Neural progenitor cell (in vitro differentiated cells): ENCODE data around the gene KIF12. TPM values are rescaled to one million over a fixed set of nuclear protein-coding genes. Genes with fewer than 3 reads are reported as not detected.

Experiments used
- DNase-seq: peaks from one replicate; pipeline ENCODE4 v3.0.0-alpha.2; 2016; ENCODE audit warnings: low spot score
- H2AFZ ChIP-seq: fragments of 200-600 bp; sonication (generic); replicated peaks from 2 replicates; pipeline ENCODE4 v1.6.1; 2016; ENCODE audit warnings: antibody characterized with exemption
- H3F3A ChIP-seq: fragments of 200-600 bp; sonication (generic); 2 replicates; pipeline ENCODE4 v1.6.1; 2016; ENCODE audit warnings: antibody characterized with exemption, low read depth
- H3K27ac ChIP-seq: fragments of 200-600 bp; sonication (generic); 2 replicates; pipeline ENCODE4 v1.5.1; 2016; ENCODE audit warnings: mild to moderate bottlenecking
- H3K27me3 ChIP-seq: fragments of 200-600 bp; sonication (generic); 2 replicates; pipeline ENCODE4 v1.6.1; 2016; ENCODE audit warnings: mild to moderate bottlenecking, moderate library complexity
- H3K36me3 ChIP-seq: fragments of 200-600 bp; sonication (generic); 2 replicates; pipeline ENCODE4 v1.5.1; 2016
- H3K4me1 ChIP-seq: fragments of 200-600 bp; sonication (generic); 2 replicates; pipeline ENCODE4 v1.6.1; 2016; ENCODE audit warnings: mixed run types
- H3K4me2 ChIP-seq: fragments of 200-600 bp; sonication (generic); 2 replicates; pipeline ENCODE4 v1.6.1; 2016
- H3K4me3 ChIP-seq: fragments of 200-600 bp; sonication (generic); 2 replicates; pipeline ENCODE4 v1.5.1; 2016
- H3K79me2 ChIP-seq: fragments of 200-600 bp; sonication (generic); 2 replicates; pipeline ENCODE4 v1.6.1; 2016; ENCODE audit warnings: low read depth
- H3K9ac ChIP-seq: fragments of 200-600 bp; sonication (generic); 2 replicates; pipeline ENCODE4 v1.6.1; 2016
- H3K9me3 ChIP-seq: fragments of 200-600 bp; sonication (generic); 2 replicates; pipeline ENCODE4 v1.5.1; 2016; ENCODE audit warnings: low read depth
- H4K20me1 ChIP-seq: fragments of 200-600 bp; sonication (generic); 2 replicates; pipeline ENCODE4 v1.6.1; 2016; ENCODE audit warnings: low read depth
- H3K27ac Mint-ChIP-seq: 3 replicates; pipeline ENCODE4 v1.8.0; 2021; ENCODE audit warnings: mixed read lengths
- H3K27me3 Mint-ChIP-seq: 2 replicates; pipeline ENCODE4 v1.8.0; 2022; ENCODE audit warnings: low read depth, mild to moderate bottlenecking, inconsistent platforms, moderate library complexity, mixed read lengths; ENCODE audit not compliant: insufficient read depth
- H3K36me3 Mint-ChIP-seq: 3 replicates; pipeline ENCODE4 v1.8.0; 2021; ENCODE audit warnings: mixed read lengths
- H3K4me1 Mint-ChIP-seq: 3 replicates; pipeline ENCODE4 v1.8.0; 2021; ENCODE audit warnings: mixed read lengths
- H3K4me3 Mint-ChIP-seq: 3 replicates; pipeline ENCODE4 v1.8.0; 2021; ENCODE audit warnings: mild to moderate bottlenecking, moderate library complexity, mixed read lengths
- H3K9me3 Mint-ChIP-seq: 3 replicates; pipeline ENCODE4 v1.8.0; 2020; ENCODE audit warnings: mixed read lengths
- EZH2 ChIP-seq: fragments of 200-600 bp; sonication (generic); IDR thresholded peaks from 2 replicates; pipeline ENCODE4 v1.6.1; 2017; ENCODE audit warnings: antibody characterized with exemption, mild to moderate bottlenecking, moderate library complexity
- EZH2phosphoT487 ChIP-seq: fragments of 200-600 bp; sonication (generic); IDR thresholded peaks from 2 replicates; pipeline ENCODE4 v1.6.1; 2017; ENCODE audit warnings: antibody characterized with exemption
- total RNA-seq: library from RNA; depleted of rRNA; stranded (reverse); fragments of >200 nt; gene quantifications from 2 replicates; pipeline ENCODE4 v1.2.3, GENCODE V29; 2015; ENCODE audit warnings: low replicate concordance
- TF ChIP-seq, protein P1 (sequence below): fragments of 200-600 bp; sonication (generic); IDR thresholded peaks from 2 replicates; pipeline ENCODE4 v1.5.1; 2017; ENCODE audit warnings: antibody characterized with exemption, mild to moderate bottlenecking

KIF12 gene
- total RNA-seq, 1 donor from 2014 or later, result 0.56 TPM

DNA sequence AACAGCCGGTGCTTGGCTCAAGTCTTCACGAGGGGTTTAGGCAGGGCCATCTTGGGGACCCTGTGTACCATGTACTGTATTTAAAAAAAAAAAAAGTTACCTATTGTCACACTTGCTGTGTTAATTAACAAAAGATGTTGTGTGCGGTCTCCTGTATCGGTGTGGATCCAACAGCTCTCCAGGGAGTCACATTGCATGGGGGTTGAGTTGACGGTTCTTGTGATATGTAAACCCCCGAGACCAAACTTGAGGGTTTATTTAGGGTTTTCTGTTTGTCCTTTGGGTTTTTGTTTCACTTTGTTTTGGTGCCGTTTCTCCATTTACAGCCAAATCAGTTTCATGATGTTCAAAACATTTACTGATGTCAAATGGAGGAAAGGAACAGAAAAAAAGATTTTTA lies 43.2 kb downstream of the KIF12 start:
- Histone ChIP-seq H3K4me2 (no peak overlapping the region), H3K4me3 (no peak overlapping the region), H3K27ac (no peak overlapping the region), H3F3A (no peaks in the 10 kb centered on the region), H3K9ac (no peak overlapping the region), H4K20me1 (no peaks in the 10 kb centered on the region), H3K27me3 (no peaks in the 10 kb centered on the region), H3K9me3 (no peaks in the 10 kb centered on the region), H3K79me2 (no peaks in the 10 kb centered on the region), H2AFZ (no peak overlapping the region), H3K4me1 (no peaks in the 10 kb centered on the region), H3K36me3 (no peaks in the 10 kb centered on the region)
- Mint-ChIP-seq H3K4me1 (peaks cover 23% of the 10 kb centered on the region), H3K27ac (no peak overlapping the region), H3K36me3 (peaks cover 43% of the 10 kb centered on the region), H3K4me3 (no peak overlapping the region), H3K27me3 (peaks cover 8% of the 10 kb centered on the region), H3K9me3 (no peaks in the 10 kb centered on the region)
- no peak for DNase-seq
- TF ChIP-seq EZH2phosphoT487 (no peak), EZH2 (no peak)

DNA sequence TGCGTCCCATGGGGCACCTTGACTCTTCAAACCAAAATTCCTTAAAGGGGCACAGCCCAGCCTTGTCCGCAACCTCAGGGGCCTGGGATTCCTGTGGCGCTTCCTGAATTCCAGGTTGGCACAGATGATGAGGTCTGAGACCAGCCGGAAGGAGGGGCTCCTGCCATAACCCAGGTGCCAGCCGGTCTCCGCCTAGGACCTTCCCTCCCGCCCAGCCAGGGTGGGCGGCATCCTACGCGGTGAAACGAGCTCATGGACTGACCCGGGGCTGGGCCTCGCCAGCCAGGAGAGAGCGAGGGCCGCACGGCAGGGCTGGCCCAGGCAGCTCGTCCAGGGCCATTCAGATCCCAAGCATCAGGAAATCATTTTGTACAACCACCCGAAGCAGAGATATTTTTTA lies 44.0 kb downstream of the KIF12 start:
- no peak overlapping the region for H2AFZ ChIP-seq
- Mint-ChIP-seq H3K4me1 (peaks cover 18% of the 10 kb centered on the region), H3K27me3 (peaks cover 8% of the 10 kb centered on the region), H3K4me3 (no peak overlapping the region), H3K9me3 (no peaks in the 10 kb centered on the region), H3K27ac (no peak overlapping the region), H3K36me3 (peaks cover 49% of the 10 kb centered on the region)
- H3K27ac ChIP-seq, result no peak overlapping the region
- no peaks in the 10 kb centered on the region for H3K36me3 ChIP-seq
- H3K27me3 ChIP-seq, result no peaks in the 10 kb centered on the region
- no peak overlapping the region for H3K4me2 ChIP-seq
- H3K4me1 ChIP-seq, result no peaks in the 10 kb centered on the region
- no peaks in the 10 kb centered on the region for H3K9me3 ChIP-seq
- H4K20me1 ChIP-seq, result no peaks in the 10 kb centered on the region
- no peak overlapping the region for H3K9ac ChIP-seq
- no peaks in the 10 kb centered on the region for H3F3A ChIP-seq
- no peak for TF ChIP-seq EZH2
- TF ChIP-seq EZH2phosphoT487, result no peak
- TF ChIP-seq, protein P1, sequence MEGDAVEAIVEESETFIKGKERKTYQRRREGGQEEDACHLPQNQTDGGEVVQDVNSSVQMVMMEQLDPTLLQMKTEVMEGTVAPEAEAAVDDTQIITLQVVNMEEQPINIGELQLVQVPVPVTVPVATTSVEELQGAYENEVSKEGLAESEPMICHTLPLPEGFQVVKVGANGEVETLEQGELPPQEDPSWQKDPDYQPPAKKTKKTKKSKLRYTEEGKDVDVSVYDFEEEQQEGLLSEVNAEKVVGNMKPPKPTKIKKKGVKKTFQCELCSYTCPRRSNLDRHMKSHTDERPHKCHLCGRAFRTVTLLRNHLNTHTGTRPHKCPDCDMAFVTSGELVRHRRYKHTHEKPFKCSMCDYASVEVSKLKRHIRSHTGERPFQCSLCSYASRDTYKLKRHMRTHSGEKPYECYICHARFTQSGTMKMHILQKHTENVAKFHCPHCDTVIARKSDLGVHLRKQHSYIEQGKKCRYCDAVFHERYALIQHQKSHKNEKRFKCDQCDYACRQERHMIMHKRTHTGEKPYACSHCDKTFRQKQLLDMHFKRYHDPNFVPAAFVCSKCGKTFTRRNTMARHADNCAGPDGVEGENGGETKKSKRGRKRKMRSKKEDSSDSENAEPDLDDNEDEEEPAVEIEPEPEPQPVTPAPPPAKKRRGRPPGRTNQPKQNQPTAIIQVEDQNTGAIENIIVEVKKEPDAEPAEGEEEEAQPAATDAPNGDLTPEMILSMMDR, result no peak
- no peak for DNase-seq
- no peaks in the 10 kb centered on the region for H3K79me2 ChIP-seq
- H3K4me3 ChIP-seq, result no peak overlapping the region

DNA sequence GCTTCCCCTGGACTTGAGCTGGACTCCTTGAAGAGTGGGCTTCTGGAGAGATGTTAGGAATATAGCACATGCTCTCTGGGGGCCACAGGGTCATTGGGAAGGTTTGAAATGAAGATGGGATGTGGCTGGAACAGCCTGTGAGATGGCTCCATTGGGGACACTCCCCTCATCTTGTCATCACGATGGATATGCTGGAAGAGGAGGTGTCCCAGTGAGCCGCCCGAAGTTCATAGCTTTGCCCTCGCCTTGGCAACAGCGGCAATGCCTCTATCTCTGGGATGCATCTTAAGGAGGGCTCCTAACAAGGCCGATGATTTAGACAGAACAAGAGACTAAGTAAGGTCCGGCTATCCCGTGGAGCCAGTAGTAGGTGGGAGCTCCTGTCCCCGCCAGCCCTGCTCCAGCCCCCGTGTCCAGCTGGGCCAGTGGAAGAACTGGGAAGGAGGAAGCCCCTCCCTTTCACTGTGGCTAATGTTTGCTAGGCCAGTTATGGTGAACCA lies 44.9 kb downstream of the KIF12 start:
- H3K4me1 ChIP-seq, result no peaks in the 10 kb centered on the region
- peaks cover 53% of the 10 kb centered on the region for H3K36me3 Mint-ChIP-seq
- H3K79me2 ChIP-seq, result no peaks in the 10 kb centered on the region
- peaks cover 8% of the 10 kb centered on the region for H3K27me3 Mint-ChIP-seq
- no peaks in the 10 kb centered on the region for H4K20me1 ChIP-seq
- no peak overlapping the region for H3K27ac Mint-ChIP-seq
- no peak overlapping the region for H3K9ac ChIP-seq
- peaks cover 13% of the 10 kb centered on the region for H3K4me1 Mint-ChIP-seq
- no peak overlapping the region for H3K27ac ChIP-seq
- H3K9me3 ChIP-seq, result no peaks in the 10 kb centered on the region
- TF ChIP-seq EZH2 (no peak), EZH2phosphoT487 (no peak)
- TF ChIP-seq, protein P1, result no peak
- no peaks in the 10 kb centered on the region for H3F3A ChIP-seq
- no peak overlapping the region for H3K4me3 ChIP-seq
- no peaks in the 10 kb centered on the region for H3K27me3 ChIP-seq
- no peak overlapping the region for H2AFZ ChIP-seq
- H3K4me3 Mint-ChIP-seq, result no peak overlapping the region
- DNase-seq, result no peak
- H3K36me3 ChIP-seq, result no peaks in the 10 kb centered on the region
- no peaks in the 10 kb centered on the region for H3K9me3 Mint-ChIP-seq
- H3K4me2 ChIP-seq, result no peak overlapping the region

DNA sequence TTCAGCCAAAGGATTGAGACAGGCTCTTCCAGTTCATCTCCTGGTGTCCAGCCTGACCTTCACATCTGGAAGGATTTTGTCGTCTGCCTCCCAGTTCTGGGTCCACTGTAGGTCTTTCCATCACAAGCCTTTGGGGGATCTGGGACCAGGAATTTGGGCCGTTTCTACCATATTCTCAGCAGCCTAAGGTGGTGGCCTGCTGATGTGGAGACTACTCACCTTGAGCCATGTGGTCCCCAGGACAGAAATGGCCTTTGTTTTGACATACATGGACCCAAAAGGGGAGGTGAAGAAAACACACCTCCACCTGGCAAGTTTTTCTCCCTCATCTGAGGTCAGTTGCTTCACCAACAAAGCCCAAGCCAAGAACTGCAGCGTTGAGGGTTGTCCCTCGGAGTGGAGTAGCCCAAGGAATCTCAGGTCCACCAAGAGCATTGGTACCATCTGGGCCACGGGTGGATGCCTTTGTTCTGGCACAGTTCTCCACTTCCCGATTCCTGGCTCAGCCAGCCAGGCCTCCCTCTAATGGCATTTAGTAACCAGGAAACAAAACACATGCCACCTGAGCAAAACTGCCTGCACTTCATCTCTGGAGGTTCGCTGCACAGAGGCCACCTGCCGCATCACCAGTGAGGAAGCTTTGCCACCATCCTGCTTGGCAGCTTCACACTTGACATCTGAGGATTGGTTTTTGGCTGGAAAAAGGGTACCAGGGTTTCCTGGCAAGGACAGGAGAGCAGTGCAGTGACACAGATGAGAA lies 45.7 kb downstream of the KIF12 start:
- H3K36me3 ChIP-seq, result no peaks in the 10 kb centered on the region
- Mint-ChIP-seq H3K27me3 (peaks cover 4% of the 10 kb centered on the region), H3K36me3 (peaks cover 55% of the 10 kb centered on the region), H3K4me1 (peaks cover 10% of the 10 kb centered on the region), H3K4me3 (no peak overlapping the region), H3K27ac (no peak overlapping the region), H3K9me3 (no peaks in the 10 kb centered on the region)
- H3K4me1 ChIP-seq, result no peaks in the 10 kb centered on the region
- no peak for DNase-seq
- no peak overlapping the region for H3K27ac ChIP-seq
- no peak for TF ChIP-seq EZH2phosphoT487
- no peak overlapping the region for H3K4me3 ChIP-seq
- H2AFZ ChIP-seq, result no peak overlapping the region
- no peaks in the 10 kb centered on the region for H3K79me2 ChIP-seq
- no peak overlapping the region for H3K9ac ChIP-seq
- no peaks in the 10 kb centered on the region for H3K27me3 ChIP-seq
- no peaks in the 10 kb centered on the region for H3F3A ChIP-seq
- H3K4me2 ChIP-seq, result no peak overlapping the region
- no peaks in the 10 kb centered on the region for H3K9me3 ChIP-seq
- H4K20me1 ChIP-seq, result no peaks in the 10 kb centered on the region
